ENCODE results near the gene THAP12. TPM values are rescaled to one million over a fixed set of nuclear protein-coding genes. Genes with fewer than 3 reads are reported as not detected.
A peak's percentile ranks its signal among the peaks of the same experiment; 100 is the strongest.

THAP12 gene
- total and polyA plus RNA-seq, 2 of the 13 experiments (the other 11 are each of a cell fraction or from before 2014, with no cell fraction given) = 18.8 to 51.3 TPM

DNA sequence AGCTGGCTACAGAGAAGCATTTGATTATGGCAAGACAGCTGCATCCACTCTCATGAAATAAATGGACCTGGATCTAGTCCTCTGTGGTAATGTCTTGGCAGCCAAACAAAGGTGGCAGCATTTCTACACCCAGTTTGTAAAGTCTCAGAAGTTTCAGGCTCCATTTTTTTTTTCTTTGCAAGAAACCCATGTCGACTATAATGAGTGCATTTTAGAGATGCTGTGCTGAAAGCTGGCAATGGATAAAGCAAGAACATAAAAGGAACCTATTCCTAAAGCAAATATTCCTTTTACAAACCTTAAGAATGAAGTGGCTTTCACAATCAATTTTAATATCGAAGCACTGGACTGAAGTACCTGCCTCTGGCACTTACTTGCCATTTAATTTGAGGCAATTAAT, 33.5 kb downstream of the THAP12 start:
- intact Hi-C loops (cut with micrococcal nuclease; ENCODE audit: unreplicated experiment) = no loop called here
- no peak overlapping the region for H3K9ac ChIP-seq (ENCODE audit: insufficient read depth, low read depth, low read length)
- WGBS (ENCODE audit: low lambda C conversion rate) = 90% methylated on average over 2 of the region's 2 CpGs
- H3K9me3 ChIP-seq (ENCODE audit: low read length) = no peaks in the 10 kb centered on the region
- ATAC-seq (no peak), DNase-seq (ENCODE audit: low spot score) (no peak), FAIRE-seq (no peak)
- TF ChIP-seq ZNF17 (CRISPR knock-in tag; IDR thresholded peaks at IDR 0.05) = no peak
- TF ChIP-seq, protein P1, sequence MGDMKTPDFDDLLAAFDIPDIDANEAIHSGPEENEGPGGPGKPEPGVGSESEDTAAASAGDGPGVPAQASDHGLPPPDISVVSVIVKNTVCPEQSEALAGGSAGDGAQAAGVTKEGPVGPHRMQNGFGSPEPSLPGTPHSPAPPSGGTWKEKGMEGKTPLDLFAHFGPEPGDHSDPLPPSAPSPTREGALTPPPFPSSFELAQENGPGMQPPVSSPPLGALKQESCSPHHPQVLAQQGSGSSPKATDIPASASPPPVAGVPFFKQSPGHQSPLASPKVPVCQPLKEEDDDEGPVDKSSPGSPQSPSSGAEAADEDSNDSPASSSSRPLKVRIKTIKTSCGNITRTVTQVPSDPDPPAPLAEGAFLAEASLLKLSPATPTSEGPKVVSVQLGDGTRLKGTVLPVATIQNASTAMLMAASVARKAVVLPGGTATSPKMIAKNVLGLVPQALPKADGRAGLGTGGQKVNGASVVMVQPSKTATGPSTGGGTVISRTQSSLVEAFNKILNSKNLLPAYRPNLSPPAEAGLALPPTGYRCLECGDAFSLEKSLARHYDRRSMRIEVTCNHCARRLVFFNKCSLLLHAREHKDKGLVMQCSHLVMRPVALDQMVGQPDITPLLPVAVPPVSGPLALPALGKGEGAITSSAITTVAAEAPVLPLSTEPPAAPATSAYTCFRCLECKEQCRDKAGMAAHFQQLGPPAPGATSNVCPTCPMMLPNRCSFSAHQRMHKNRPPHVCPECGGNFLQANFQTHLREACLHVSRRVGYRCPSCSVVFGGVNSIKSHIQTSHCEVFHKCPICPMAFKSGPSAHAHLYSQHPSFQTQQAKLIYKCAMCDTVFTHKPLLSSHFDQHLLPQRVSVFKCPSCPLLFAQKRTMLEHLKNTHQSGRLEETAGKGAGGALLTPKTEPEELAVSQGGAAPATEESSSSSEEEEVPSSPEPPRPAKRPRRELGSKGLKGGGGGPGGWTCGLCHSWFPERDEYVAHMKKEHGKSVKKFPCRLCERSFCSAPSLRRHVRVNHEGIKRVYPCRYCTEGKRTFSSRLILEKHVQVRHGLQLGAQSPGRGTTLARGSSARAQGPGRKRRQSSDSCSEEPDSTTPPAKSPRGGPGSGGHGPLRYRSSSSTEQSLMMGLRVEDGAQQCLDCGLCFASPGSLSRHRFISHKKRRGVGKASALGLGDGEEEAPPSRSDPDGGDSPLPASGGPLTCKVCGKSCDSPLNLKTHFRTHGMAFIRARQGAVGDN (CRISPR knock-in tag; IDR thresholded peaks at IDR 0.05) = no peak
- TF ChIP-seq, protein P2, sequence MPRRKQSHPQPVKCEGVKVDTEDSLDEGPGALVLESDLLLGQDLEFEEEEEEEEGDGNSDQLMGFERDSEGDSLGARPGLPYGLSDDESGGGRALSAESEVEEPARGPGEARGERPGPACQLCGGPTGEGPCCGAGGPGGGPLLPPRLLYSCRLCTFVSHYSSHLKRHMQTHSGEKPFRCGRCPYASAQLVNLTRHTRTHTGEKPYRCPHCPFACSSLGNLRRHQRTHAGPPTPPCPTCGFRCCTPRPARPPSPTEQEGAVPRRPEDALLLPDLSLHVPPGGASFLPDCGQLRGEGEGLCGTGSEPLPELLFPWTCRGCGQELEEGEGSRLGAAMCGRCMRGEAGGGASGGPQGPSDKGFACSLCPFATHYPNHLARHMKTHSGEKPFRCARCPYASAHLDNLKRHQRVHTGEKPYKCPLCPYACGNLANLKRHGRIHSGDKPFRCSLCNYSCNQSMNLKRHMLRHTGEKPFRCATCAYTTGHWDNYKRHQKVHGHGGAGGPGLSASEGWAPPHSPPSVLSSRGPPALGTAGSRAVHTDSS (CRISPR knock-in tag; conservative IDR thresholded peaks at IDR 0.05) = no peak
- TF ChIP-seq STAG1 (CRISPR knock-in tag; IDR thresholded peaks at IDR 0.05) = 0 out of 2 replicates have a peak, but pooled peaks have one; percentile 4
- no peak for TF ChIP-seq NFYB (CRISPR knock-in tag; IDR thresholded peaks at IDR 0.05)
- no peak for TF ChIP-seq ZNF7 (CRISPR knock-in tag; IDR thresholded peaks at IDR 0.05)
- TF ChIP-seq SP1 (IDR thresholded peaks at IDR 0.05) = no peak
- TF ChIP-seq SP1 (CRISPR knock-in tag; IDR thresholded peaks at IDR 0.05) = no peak
- TF ChIP-seq CBX5 (CRISPR knock-in tag; IDR thresholded peaks at IDR 0.05; ENCODE audit: borderline replicate concordance) = no peak
- no peak for TF ChIP-seq ZIK1 (CRISPR knock-in tag; IDR thresholded peaks at IDR 0.05; ENCODE audit: borderline replicate concordance, low read depth)
- CTCF ChIA-PET (ENCODE audit: low intra/inter-chr PET ratio, low total read pairs) = no interaction called here
- in situ Hi-C loops (cut with HindIII; ENCODE audit: extremely low pct_ligation_motif_present, low pct_unique_long_range_greater_than_20kb) = no loop called here
- H3K4me1 ChIP-seq (ENCODE audit: insufficient read depth, low read length) = no peaks in the 10 kb centered on the region
- POLR2A ChIA-PET = no interaction called here
- H3K4me2 ChIP-seq (ENCODE audit: low read depth, low read length) = no peak overlapping the region
- peaks cover 0 to 1% of the 10 kb centered on the region in 2 experiments; a peak in 2 of 5 replicates for H3K36me3 ChIP-seq (replicated peaks in 1 of 2; ENCODE audit: control insufficient read depth in 1 of 2, insufficient read depth in 2 of 2, low read length in 2 of 2)
- H3K4me3 ChIP-seq (replicated peaks in 1 of 3; ENCODE audit: insufficient read depth in 1 of 3, low read depth in 2 of 3, low read length in 3 of 3) = no peak overlapping the region
- no peaks in the 10 kb centered on the region for H3K79me2 ChIP-seq (ENCODE audit: insufficient read depth, low read length)
- no peak overlapping the region for H3K27ac ChIP-seq (ENCODE audit: extremely low read length, insufficient read depth, low read length)
- no TSS peak for BruUV-seq (replicated peaks)
- H4K20me1 ChIP-seq (ENCODE audit: insufficient read depth, low read length) = no peaks in the 10 kb centered on the region
- no peak overlapping the region for H2AFZ ChIP-seq (ENCODE audit: low read length)
- no peaks in the 10 kb centered on the region for H3K27me3 ChIP-seq (ENCODE audit: control insufficient read depth in 1 of 2, insufficient read depth in 2 of 2, low read length in 2 of 2)

All from HepG2 (cell line).